ENCODE data around the gene GRHL3. TPM values are rescaled to one million over a fixed set of nuclear protein-coding genes. Genes with fewer than 3 reads are reported as not detected.

The GRHL3 gene
- total and polyA plus RNA-seq, 10 of the 15 experiments (the other 5 are each of a cell fraction or from before 2014, with no cell fraction given) = 0.07 to 0.87 (median 0.34) TPM

DNA sequence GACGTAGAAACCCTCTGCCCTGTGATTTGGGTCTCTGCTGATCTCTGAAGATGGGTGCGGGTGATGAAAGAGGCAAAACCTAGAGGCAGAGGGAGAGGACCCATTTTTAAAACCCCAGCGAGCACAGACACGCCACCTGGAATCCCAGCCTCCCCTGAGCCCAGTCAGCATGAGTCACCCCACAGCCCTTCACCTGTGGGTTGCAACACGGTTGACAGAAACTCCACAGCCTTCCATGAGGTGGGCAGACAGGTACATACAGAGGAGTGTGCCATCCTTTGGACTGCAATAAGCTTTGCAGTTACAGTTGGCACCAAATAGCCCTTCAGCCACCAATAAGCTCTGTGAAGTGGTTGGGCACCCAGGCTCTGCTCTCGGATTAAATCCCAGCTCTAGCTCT is 2.1 kb upstream of the GRHL3 start (continued):
- no peak for TF ChIP-seq IRF4 (IDR thresholded peaks at IDR 0.05; ENCODE audit: low read depth, low read length)
- TF ChIP-seq TBL1XR1 (IDR thresholded peaks at IDR 0.05; ENCODE audit: low read depth, low read length) = no peak
- TF ChIP-seq ATF3 (IDR thresholded peaks at IDR 0.05; ENCODE audit: borderline replicate concordance, extremely low read depth, low read depth, low read length) = no peak
- TF ChIP-seq SREBF1 (IDR thresholded peaks at IDR 0.05; ENCODE audit: low read length) = no peak
- no peak for TF ChIP-seq NRF1 (conservative IDR thresholded peaks at IDR 0.05; ENCODE audit: low read depth, low read length)
- TF ChIP-seq CREM (IDR thresholded peaks at IDR 0.05; ENCODE audit: low read depth) = no peak
- TF ChIP-seq JUNB (IDR thresholded peaks at IDR 0.05) = no peak
- no peak for TF ChIP-seq ETV6 (conservative IDR thresholded peaks at IDR 0.05 in 1 of 2, IDR thresholded peaks at IDR 0.05 in 1 of 2; ENCODE audit: borderline replicate concordance in 1 of 2, low read depth in 1 of 2)
- TF ChIP-seq BCL11A (IDR thresholded peaks at IDR 0.05; ENCODE audit: low read depth, low read length) = no peak
- no peak for TF ChIP-seq EZH2 (IDR thresholded peaks at IDR 0.05; ENCODE audit: borderline replicate concordance, control insufficient read depth, low read depth, low read length)
- no peak for TF ChIP-seq FOXK2 (IDR thresholded peaks at IDR 0.05)

GRCh38 chr1:24317956-24318614 is 1.1 kb upstream of the GRHL3 start:
- Histone ChIP-seq H3K4me3 (no peak overlapping the region), H3K9me3 (replicated peaks; ENCODE audit: control insufficient read depth, insufficient read depth, low read length) (no peaks in the 10 kb centered on the region), H3K4me1 (ENCODE audit: control insufficient read depth, insufficient read depth, low read length) (peaks cover 21% of the 10 kb centered on the region), H3K9ac (ENCODE audit: control insufficient read depth, insufficient read depth, low read length) (no peak overlapping the region), H3K27me3 (replicated peaks in 1 of 2; ENCODE audit: control insufficient read depth in 2 of 2, insufficient read depth in 2 of 2, low read length in 1 of 2) (peaks cover 9 to 17% of the 10 kb centered on the region in 2 experiments), H3K79me2 (ENCODE audit: control insufficient read depth, insufficient read depth, low read length) (no peaks in the 10 kb centered on the region), H4K20me1 (ENCODE audit: control insufficient read depth, insufficient read depth) (no peaks in the 10 kb centered on the region), H3K4me2 (ENCODE audit: control insufficient read depth, insufficient read depth) (no peak overlapping the region), H3K27ac (ENCODE audit: control insufficient read depth, insufficient read depth) (no peak overlapping the region), H3K36me3 (ENCODE audit: control insufficient read depth in 2 of 2, insufficient read depth in 2 of 2, low read length in 1 of 2) (no peaks in the 10 kb centered on the region), H2AFZ (ENCODE audit: control insufficient read depth, low read depth, low read length) (no peak overlapping the region)
- POLR2A ChIA-PET = interaction anchor here (0.5 kb wide), 1 partner anchor 934 kb away, joined by 4 read pairs; no protein-coding TSS in a partner anchor
- DNase-seq (ENCODE audit: low read depth, low spot score) = no peak
- ATAC-seq = no peak
- WGBS (ENCODE audit: insufficient coverage, insufficient replicate concordance, low lambda C conversion rate, missing lambda C conversion rate) = 0% methylated on average over 2 of the region's 2 CpGs
- in situ Hi-C loops (cut with MboI) (no loop called here), intact Hi-C loops (cut with micrococcal nuclease; ENCODE audit: unreplicated experiment) (no loop called here)
- no peak for FAIRE-seq
- RAD21 ChIA-PET (ENCODE audit: unreplicated experiment) = no interaction called here
- CTCF ChIA-PET = interaction anchor here (1.0 kb wide), 1 partner anchor 73 kb away, joined by 3 read pairs; no protein-coding TSS in a partner anchor
- SMC1A ChIA-PET (ENCODE audit: uncharacterized antibody, unreplicated experiment) = no interaction called here
- no TSS peak for BruUV-seq (replicated peaks)
- TF ChIP-seq STAT3 (IDR thresholded peaks at IDR 0.05; ENCODE audit: low read depth, low read length) (no peak), POLR2A (IDR thresholded peaks at IDR 0.05; ENCODE audit: low read depth, low read length) (no peak), KDM1A (IDR thresholded peaks at IDR 0.05; ENCODE audit: borderline replicate concordance) (no peak), YBX1 (IDR thresholded peaks at IDR 0.05) (no peak), NBN (IDR thresholded peaks at IDR 0.05) (no peak), CREM (IDR thresholded peaks at IDR 0.05; ENCODE audit: low read depth) (no peak), TAF1 (IDR thresholded peaks at IDR 0.05; ENCODE audit: borderline replicate concordance, low read depth, low read length) (no peak), SKIL (IDR thresholded peaks at IDR 0.05; ENCODE audit: low read depth, poor library complexity, severe bottlenecking) (no peak), TCF12 (IDR thresholded peaks at IDR 0.05; ENCODE audit: low read depth, low read length) (no peak), EED (IDR thresholded peaks at IDR 0.05; ENCODE audit: low read depth) (no peak), TCF3 (IDR thresholded peaks at IDR 0.05; ENCODE audit: borderline replicate concordance, insufficient read depth, low read depth, low read length) (no peak)
- TF ChIP-seq, protein P1, sequence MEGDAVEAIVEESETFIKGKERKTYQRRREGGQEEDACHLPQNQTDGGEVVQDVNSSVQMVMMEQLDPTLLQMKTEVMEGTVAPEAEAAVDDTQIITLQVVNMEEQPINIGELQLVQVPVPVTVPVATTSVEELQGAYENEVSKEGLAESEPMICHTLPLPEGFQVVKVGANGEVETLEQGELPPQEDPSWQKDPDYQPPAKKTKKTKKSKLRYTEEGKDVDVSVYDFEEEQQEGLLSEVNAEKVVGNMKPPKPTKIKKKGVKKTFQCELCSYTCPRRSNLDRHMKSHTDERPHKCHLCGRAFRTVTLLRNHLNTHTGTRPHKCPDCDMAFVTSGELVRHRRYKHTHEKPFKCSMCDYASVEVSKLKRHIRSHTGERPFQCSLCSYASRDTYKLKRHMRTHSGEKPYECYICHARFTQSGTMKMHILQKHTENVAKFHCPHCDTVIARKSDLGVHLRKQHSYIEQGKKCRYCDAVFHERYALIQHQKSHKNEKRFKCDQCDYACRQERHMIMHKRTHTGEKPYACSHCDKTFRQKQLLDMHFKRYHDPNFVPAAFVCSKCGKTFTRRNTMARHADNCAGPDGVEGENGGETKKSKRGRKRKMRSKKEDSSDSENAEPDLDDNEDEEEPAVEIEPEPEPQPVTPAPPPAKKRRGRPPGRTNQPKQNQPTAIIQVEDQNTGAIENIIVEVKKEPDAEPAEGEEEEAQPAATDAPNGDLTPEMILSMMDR (IDR thresholded peaks at IDR 0.05 in 2 of 3, conservative IDR thresholded peaks at IDR 0.05 in 1 of 3; ENCODE audit: control insufficient read depth in 2 of 3, extremely low read depth in 1 of 3, insufficient read depth in 1 of 3, low read depth in 3 of 3, low read length in 3 of 3) = no peak
